H9 (cell line): ENCODE measurements around the gene DTNA. TPM values are rescaled to one million over a fixed set of nuclear protein-coding genes. Genes with fewer than 3 reads are reported as not detected.

Experiments
- DNase-seq: peaks from one replicate; pipeline ENCODE4 v3.0.0-alpha.2; 2017
- H2AFZ ChIP-seq: one replicate; pipeline ENCODE4 v1.6.1; 2013; ENCODE audit warnings: mild to moderate bottlenecking, low read length, control low read depth, moderate library complexity
- H2AK5ac ChIP-seq: 2 replicates; pipeline ENCODE4 v1.6.1; 2013; ENCODE audit warnings: low read length, control low read depth, mixed read lengths; ENCODE audit not compliant: insufficient read length
- H2BK120ac ChIP-seq: one replicate; pipeline ENCODE4 v1.6.1; 2013; ENCODE audit warnings: low read depth, mild to moderate bottlenecking, low read length, control low read depth, inconsistent platforms; ENCODE audit not compliant: poor library complexity, severe bottlenecking
- H2BK12ac ChIP-seq: 2 replicates; pipeline ENCODE4 v1.6.1; 2013; ENCODE audit warnings: low read length, control low read depth, mixed read lengths, low read depth; ENCODE audit not compliant: insufficient read length
- H2BK15ac ChIP-seq: 2 replicates; pipeline ENCODE4 v1.6.1; 2013; ENCODE audit warnings: low read depth, low read length, control low read depth
- H2BK20ac ChIP-seq: one replicate; pipeline ENCODE4 v1.6.1; 2013; ENCODE audit warnings: low read depth, mild to moderate bottlenecking, low read length, control low read depth, inconsistent platforms; ENCODE audit not compliant: poor library complexity, severe bottlenecking
- H2BK5ac ChIP-seq: 2 replicates; pipeline ENCODE4 v1.6.1; 2013; ENCODE audit warnings: low read length, control low read depth, mixed read lengths; ENCODE audit not compliant: insufficient read length
- H3K14ac ChIP-seq: 2 replicates; pipeline ENCODE4 v1.6.1; 2013; ENCODE audit warnings: low read length, control low read depth; ENCODE audit not compliant: insufficient read depth
- H3K18ac ChIP-seq: 2 replicates; pipeline ENCODE4 v1.6.1; 2013; ENCODE audit warnings: low read depth, mild to moderate bottlenecking, mixed read lengths, low read length, control low read depth; ENCODE audit not compliant: insufficient read length
- H3K23ac ChIP-seq: 2 replicates; pipeline ENCODE4 v1.6.1; 2013; ENCODE audit warnings: low read length, control low read depth, mixed read lengths, low read depth; ENCODE audit not compliant: insufficient read length
- H3K23me2 ChIP-seq: 2 replicates; pipeline ENCODE4 v1.6.1; 2013; ENCODE audit warnings: low read depth, mild to moderate bottlenecking, mixed read lengths, low read length, control low read depth; ENCODE audit not compliant: insufficient read length, poor library complexity, severe bottlenecking
- H3K27ac ChIP-seq: 2 replicates; pipeline ENCODE4 v1.5.1; 2013; ENCODE audit warnings: low read length, control low read depth, mixed read lengths, low read depth; ENCODE audit not compliant: insufficient read length
- H3K27me3 ChIP-seq: 2 replicates; pipeline ENCODE4 v1.6.1; 2013; ENCODE audit warnings: low read length, control low read depth, inconsistent platforms; ENCODE audit not compliant: insufficient read depth
- H3K4ac ChIP-seq: 2 replicates; pipeline ENCODE4 v1.6.1; 2013; ENCODE audit warnings: low read depth, mild to moderate bottlenecking, control low read depth, inconsistent platforms, low read length, moderate library complexity
- H3K4me1 ChIP-seq: 2 replicates; pipeline ENCODE4 v1.6.1; 2013; ENCODE audit warnings: low read length, control low read depth, inconsistent platforms; ENCODE audit not compliant: insufficient read depth
- H3K4me2 ChIP-seq: 2 replicates; pipeline ENCODE4 v1.6.1; 2013; ENCODE audit warnings: low read length, control low read depth, mixed read lengths; ENCODE audit not compliant: insufficient read length, insufficient read depth
- H3K56ac ChIP-seq: 2 replicates; pipeline ENCODE4 v1.6.1; 2013; ENCODE audit warnings: low read depth, mild to moderate bottlenecking, mixed read lengths, low read length, control low read depth; ENCODE audit not compliant: insufficient read length
- H3K79me1 ChIP-seq: 2 replicates; pipeline ENCODE4 v1.6.1; 2013; ENCODE audit warnings: low read depth, mild to moderate bottlenecking, moderate library complexity, low read length, control low read depth, inconsistent platforms; ENCODE audit not compliant: insufficient read depth, poor library complexity, severe bottlenecking
- H3K79me2 ChIP-seq: 2 replicates; pipeline ENCODE4 v1.6.1; 2013; ENCODE audit warnings: low read length, control low read depth, inconsistent platforms; ENCODE audit not compliant: insufficient read depth
- H3K9ac ChIP-seq: 2 replicates; pipeline ENCODE4 v1.6.1; 2013; ENCODE audit warnings: low read length, control low read depth, mixed read lengths; ENCODE audit not compliant: insufficient read length; ENCODE audit errors: extremely low read depth
- H3K9me3 ChIP-seq: one replicate; pipeline ENCODE4 v1.6.1; 2013; ENCODE audit warnings: low read depth, low read length, inconsistent platforms; ENCODE audit not compliant: control insufficient read depth
- H3T11ph ChIP-seq: one replicate; pipeline ENCODE4 v1.6.1; 2013; ENCODE audit warnings: mild to moderate bottlenecking, low read length, control low read depth, inconsistent platforms
- H4K20me1 ChIP-seq: one replicate; pipeline ENCODE4 v1.6.1; 2013; ENCODE audit not compliant: control insufficient read depth, insufficient read length, insufficient read depth
- H4K5ac ChIP-seq: 2 replicates; pipeline ENCODE4 v1.6.1; 2013; ENCODE audit warnings: low read depth, mild to moderate bottlenecking, mixed read lengths, low read length, control low read depth; ENCODE audit not compliant: insufficient read length
- H4K8ac ChIP-seq: replicated peaks from 2 replicates; pipeline ENCODE4 v1.6.1; 2013; ENCODE audit warnings: low read length, control low read depth, mixed read lengths, low read depth; ENCODE audit not compliant: insufficient read length
- H4K91ac ChIP-seq: 2 replicates; pipeline ENCODE4 v1.6.1; 2013; ENCODE audit warnings: low read depth, mild to moderate bottlenecking, moderate library complexity, mixed read lengths, low read length, control low read depth; ENCODE audit not compliant: insufficient read length
- H3K27ac Mint-ChIP-seq, 3 experiments: 2 replicates in 2 of 3; 3 replicates in 1 of 3; pipeline ENCODE4 v1.8.0; 2020 to 2021; ENCODE audit warnings: mixed read lengths in 3 of 3, mild to moderate bottlenecking in 1 of 3, moderate library complexity in 1 of 3
- H3K27me3 Mint-ChIP-seq: 2 replicates; pipeline ENCODE4 v1.8.0; 2021; ENCODE audit warnings: low read depth, mild to moderate bottlenecking, moderate library complexity, mixed read lengths
- H3K36me3 Mint-ChIP-seq, 3 experiments: 2 replicates in 2 of 3; 3 replicates in 1 of 3; pipeline ENCODE4 v1.8.0; 2020 to 2021; ENCODE audit warnings: low read depth in 3 of 3, mixed read lengths in 3 of 3; ENCODE audit not compliant: insufficient read depth in 1 of 3
- H3K4me1 Mint-ChIP-seq, 2 experiments: 2 replicates each; pipeline ENCODE4 v1.8.0; 2020; ENCODE audit warnings: mixed read lengths in 2 of 2
- H3K4me3 Mint-ChIP-seq, 2 experiments: 2 replicates in 1 of 2; 3 replicates in 1 of 2; pipeline ENCODE4 v1.8.0; 2020 to 2021; ENCODE audit warnings: mild to moderate bottlenecking in 2 of 2, mixed read lengths in 2 of 2, moderate library complexity in 1 of 2
- H3K9me3 Mint-ChIP-seq, 2 experiments: 2 replicates in 1 of 2; 3 replicates in 1 of 2; pipeline ENCODE4 v1.8.0; 2020; ENCODE audit warnings: mild to moderate bottlenecking in 2 of 2, mixed read lengths in 2 of 2, moderate library complexity in 1 of 2
- WGBS: extraction: QIAGEN DNeasy Blood & Tissue Kit; methylation state at CpG from one replicate; pipeline ENCODE4 v1.1.7; 2013; ENCODE audit warnings: missing lambda C conversion rate, low lambda C conversion rate, mixed read lengths; ENCODE audit not compliant: insufficient read length; ENCODE audit errors: extremely low coverage; 5-methylcytosine and 5-hydroxymethylcytosine counted together
- total RNA-seq: library from RNA; stranded (reverse); gene quantifications from 2 replicates; pipeline ENCODE4 v1.2.1, GENCODE V29; 2021
- TF ChIP-seq, protein P1 (sequence below): fragments of 200-600 bp; sonication (generic); conservative IDR thresholded peaks from 3 replicates; pipeline ENCODE4 v1.8.0; 2021; ENCODE audit warnings: antibody characterized with exemption, mild to moderate bottlenecking

Gene DTNA
- total RNA-seq, 1 experiment from 2014 or later, result 25.5 TPM

DNA sequence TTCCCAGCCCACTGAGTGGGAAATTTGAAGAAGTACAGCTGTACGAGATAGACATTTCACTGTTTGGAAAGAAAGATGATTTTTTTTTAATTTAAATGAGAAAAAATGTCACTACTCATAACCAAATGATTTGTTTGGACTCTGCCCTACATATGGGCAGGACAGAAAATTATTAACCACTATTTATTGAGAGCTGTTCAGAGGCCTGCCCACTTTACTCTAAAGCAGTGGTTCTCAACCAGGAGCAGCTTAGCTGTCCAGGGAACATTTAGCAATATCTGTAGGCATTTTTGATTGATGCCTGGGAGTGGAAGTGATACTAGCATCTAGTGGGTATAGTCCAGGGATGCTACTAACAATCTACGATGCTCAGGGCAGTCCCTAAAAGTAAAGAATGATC is 13.4 kb upstream of the DTNA start:
- Histone ChIP-seq H3K56ac (no peak overlapping the region), H3K79me2 (no peaks in the 10 kb centered on the region), H4K8ac (no peak overlapping the region), H4K5ac (no peak overlapping the region), H3K79me1 (no peaks in the 10 kb centered on the region), H3K9ac (no peak overlapping the region), H3K27ac (peak overlapping the region; percentile 76), H3K4ac (no peak overlapping the region), H3K18ac (no peak overlapping the region), H3K4me2 (no peak overlapping the region), H3T11ph (no peak overlapping the region), H3K14ac (no peak overlapping the region), H2BK120ac (no peak overlapping the region), H3K4me1 (peaks cover 9% of the 10 kb centered on the region), H3K9me3 (no peaks in the 10 kb centered on the region), H4K20me1 (no peaks in the 10 kb centered on the region), H2BK15ac (no peak overlapping the region), H2AFZ (no peak overlapping the region), H3K23me2 (no peaks in the 10 kb centered on the region), H3K23ac (no peak overlapping the region), H2BK12ac (no peak overlapping the region), H3K27me3 (no peaks in the 10 kb centered on the region), H2BK20ac (no peak overlapping the region), H2AK5ac (no peak overlapping the region), H2BK5ac (peak overlapping the region; percentile 37), H4K91ac (no peak overlapping the region)
- Mint-ChIP-seq H3K27ac (no peak overlapping the region; a peak in 1 of 7 replicates), H3K27me3 (no peaks in the 10 kb centered on the region), H3K36me3 (peaks cover 9 to 17% (median 12%) of the 10 kb centered on the region in 3 experiments; a peak in 6 of 7 replicates), H3K9me3 (peaks cover 0 to 2% of the 10 kb centered on the region in 2 experiments; a peak in 3 of 5 replicates), H3K4me3 (no peak overlapping the region), H3K4me1 (peaks cover 13 to 21% of the 10 kb centered on the region in 2 experiments)
- TF ChIP-seq, protein P1, sequence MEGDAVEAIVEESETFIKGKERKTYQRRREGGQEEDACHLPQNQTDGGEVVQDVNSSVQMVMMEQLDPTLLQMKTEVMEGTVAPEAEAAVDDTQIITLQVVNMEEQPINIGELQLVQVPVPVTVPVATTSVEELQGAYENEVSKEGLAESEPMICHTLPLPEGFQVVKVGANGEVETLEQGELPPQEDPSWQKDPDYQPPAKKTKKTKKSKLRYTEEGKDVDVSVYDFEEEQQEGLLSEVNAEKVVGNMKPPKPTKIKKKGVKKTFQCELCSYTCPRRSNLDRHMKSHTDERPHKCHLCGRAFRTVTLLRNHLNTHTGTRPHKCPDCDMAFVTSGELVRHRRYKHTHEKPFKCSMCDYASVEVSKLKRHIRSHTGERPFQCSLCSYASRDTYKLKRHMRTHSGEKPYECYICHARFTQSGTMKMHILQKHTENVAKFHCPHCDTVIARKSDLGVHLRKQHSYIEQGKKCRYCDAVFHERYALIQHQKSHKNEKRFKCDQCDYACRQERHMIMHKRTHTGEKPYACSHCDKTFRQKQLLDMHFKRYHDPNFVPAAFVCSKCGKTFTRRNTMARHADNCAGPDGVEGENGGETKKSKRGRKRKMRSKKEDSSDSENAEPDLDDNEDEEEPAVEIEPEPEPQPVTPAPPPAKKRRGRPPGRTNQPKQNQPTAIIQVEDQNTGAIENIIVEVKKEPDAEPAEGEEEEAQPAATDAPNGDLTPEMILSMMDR, result no peak
- WGBS, result no CpG with 5 or more reads among the region's 2 CpGs
- no peak for DNase-seq
